Activated CD8-positive, alpha-beta memory T cell treated with anti-CD3 and anti-CD28 coated beads for 24 hours (primary cell): Measurements from ENCODE around the gene PELI2.

Experiments used
- DNase-seq: peaks from one replicate; pipeline ENCODE4 v3.0.0-alpha.2; 2020

Gene PELI2

DNA sequence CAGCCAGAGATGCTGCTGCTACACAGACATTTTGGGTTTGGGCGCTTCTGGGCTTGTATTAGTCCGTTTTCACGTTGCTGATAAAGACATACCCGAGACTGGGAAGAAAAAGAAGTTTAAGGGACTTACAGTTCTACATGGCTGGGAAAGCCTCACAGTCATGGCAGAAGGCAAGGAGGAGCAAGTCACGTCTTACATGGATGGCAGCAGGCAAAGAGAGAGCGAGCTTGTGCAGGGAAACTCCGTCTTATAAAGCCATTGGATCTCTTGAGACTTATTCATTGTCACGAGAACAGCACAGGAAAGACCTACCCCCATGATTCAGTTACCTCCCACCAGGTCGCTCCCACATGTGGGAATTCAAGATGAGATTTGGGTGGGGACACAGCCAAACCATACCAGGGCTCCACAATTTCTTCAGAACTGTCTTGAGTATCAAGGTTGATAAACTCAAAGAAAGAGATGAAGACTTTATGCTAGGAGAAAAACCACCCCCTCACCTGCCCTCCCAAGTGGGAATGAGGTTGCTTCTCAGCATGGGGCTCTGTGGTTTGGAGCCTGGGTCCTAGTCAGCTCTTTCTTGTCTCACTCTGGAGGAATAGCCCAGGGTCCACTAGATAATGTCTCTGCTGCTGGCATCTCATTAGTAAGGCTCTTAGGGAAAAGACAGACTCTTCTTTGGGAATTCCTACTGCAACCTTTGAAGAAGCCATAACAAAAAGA is 200.3 kb downstream of the PELI2 start:
- DNase-seq, result no peak

DNA sequence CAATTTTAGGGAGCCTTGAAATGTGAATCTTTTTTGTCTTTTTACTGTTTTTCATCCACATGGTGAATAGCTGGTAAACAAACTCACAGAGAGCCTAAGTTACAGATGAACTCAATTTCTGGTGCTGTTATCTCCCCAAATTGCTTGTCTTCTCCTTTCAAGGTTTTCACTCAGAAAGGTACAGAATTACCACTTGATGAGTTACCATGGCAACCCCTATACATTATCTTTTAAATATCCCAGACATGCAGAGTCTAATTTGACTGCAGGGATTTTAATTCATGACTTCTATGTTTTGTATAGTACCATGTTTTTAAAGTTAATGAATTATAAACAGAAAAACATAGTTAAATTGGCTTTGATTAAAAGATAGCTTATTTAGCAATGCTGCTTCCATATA is 203.7 kb downstream of the PELI2 start:
- DNase-seq, result no peak

- no peak for DNase-seq
Measured at GRCh38 chr14:56322531-56322930, 204.3 kb downstream of the PELI2 start.

- DNase-seq, result no peak
Measured at GRCh38 chr14:56324454-56324853, 206.2 kb downstream of the PELI2 start.

- DNase-seq, result no peak
Measured at GRCh38 chr14:56324856-56325699, 206.9 kb downstream of the PELI2 start.

DNA sequence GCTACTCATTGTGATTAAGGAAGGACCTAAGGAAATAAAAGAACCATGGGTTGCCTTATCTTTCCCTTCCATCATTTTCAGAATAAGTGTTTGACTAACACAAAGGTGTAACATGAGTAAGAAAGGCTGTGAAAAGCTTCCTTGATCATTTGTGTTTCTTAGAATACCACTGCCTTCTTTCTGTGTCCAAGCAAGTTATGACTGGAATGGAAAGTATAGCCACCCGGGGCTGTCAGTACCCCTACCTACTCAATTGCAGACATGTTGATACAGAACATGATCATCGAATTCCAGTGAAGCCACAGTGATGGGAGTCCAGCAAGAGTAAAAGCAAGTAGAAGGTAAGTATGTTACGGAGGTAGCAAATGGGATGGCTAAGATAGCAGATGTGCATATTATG is 209.8 kb downstream of the PELI2 start:
- no peak for DNase-seq

DNA sequence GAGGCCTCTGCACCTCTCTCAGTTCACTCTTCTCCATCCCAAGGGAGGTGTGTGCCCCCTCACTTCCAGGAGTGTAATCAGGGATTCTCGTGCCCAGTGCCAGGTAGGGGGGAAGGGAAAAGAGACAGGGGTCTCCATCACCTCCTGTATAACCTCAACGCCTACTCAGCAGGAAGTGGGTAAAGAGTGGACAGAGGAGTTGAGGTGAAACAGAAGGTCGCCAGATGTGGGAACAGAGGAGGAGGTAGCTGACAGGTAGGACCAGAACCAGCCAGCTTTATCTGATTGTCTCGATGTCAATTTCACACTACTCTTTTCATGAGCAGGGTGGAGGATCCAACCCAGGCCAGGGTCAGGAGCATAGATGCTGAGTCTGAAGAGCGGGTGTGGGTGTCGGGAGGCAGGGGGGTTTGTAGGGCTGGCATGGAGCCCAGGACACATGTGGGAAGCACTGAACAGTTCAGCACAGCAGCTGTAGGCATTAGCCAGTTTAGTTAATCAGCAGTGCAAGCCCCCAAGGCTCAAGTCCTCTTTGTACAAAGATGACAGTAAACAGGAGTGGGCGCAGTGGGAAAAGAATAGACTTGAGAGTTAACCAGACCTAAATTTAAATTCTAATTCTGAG is 213.5 kb downstream of the PELI2 start:
- DNase-seq, result no peak

GRCh38 chr14:56333359-56334292 is 215.4 kb downstream of the PELI2 start:
- no peak for DNase-seq

DNA sequence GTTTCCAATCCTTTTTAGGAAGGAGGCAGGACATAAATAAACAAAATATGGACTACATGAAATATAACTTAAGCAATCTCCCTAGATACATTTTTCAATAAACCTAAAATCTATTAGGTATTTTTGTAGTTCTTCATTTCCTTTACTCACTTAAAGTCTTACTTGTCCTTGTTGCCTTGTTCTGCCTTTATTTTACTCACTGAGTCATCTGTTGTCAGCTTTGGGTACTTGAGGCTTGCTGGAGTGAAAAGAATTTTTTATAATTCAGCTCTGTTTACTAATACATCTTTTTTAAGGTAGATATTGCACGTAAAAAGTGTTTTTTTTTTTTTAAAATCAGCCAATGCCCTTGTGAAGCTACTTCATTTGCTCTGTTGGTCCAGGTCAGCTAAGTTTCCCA is 216.2 kb downstream of the PELI2 start:
- DNase-seq, result no peak

- no peak for DNase-seq
Measured at GRCh38 chr14:56338674-56339073, 220.5 kb downstream of the PELI2 start.

- DNase-seq, result peak; percentile 71
Measured at GRCh38 chr14:56339855-56340701, 221.9 kb downstream of the PELI2 start.

DNA sequence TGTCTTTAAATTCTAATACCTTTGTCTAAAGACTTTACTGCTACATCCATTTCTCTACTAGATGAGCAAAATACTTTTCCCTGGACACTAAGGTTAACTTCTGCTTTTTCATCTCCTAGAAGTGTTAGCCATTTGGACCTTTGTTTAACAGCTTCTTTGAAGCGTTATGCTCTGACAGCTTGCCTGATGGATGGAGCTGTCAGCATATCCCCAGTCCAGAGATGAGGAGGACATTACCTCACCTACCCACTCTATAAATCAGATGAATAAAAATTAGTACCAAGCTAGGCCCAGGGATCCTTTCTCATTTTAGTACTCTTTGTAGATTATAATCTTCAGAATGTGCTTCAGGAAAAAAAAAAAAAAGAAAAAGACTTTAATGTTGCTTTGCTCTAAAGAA is 222.7 kb downstream of the PELI2 start:
- no peak for DNase-seq

- no peak for DNase-seq
Measured at GRCh38 chr14:56341766-56342493, 223.7 kb downstream of the PELI2 start.

DNA sequence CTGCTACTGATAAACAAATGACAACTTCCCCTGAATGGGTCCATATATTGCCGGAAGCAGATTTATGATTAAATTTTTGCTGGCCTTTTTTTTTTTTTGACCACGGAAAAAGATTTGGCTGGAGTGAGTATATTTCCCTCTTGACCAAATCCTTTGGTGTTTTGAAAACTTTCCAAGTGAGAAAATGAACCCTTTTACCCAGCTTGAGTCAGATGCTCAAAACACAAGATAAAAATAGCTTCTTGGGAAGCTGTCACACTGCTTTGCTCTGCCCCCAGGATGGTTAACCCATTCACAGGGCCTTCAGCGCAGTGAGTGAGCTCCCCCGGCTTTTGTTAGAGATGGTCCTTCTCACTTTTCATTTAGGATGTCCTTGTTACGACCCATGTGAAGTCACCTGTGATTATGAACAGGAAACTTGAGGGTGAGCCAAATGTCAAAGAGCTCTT is 224.3 kb downstream of the PELI2 start:
- no peak for DNase-seq

GRCh38 chr14:56349960-56350359 is 231.7 kb downstream of the PELI2 start:
- no peak for DNase-seq
